OCI-LY7 (cell line): Measurements from ENCODE around the gene TFAP2A.

Experiments used
- CTCF ChIP-seq: fragments of 200-600 bp; sonication (generic); conservative IDR thresholded peaks from 2 replicates; pipeline ENCODE4 v1.5.1; 2014; ENCODE audit warnings: mild to moderate bottlenecking, antibody characterized with exemption, low read length, moderate library complexity, mixed read lengths
- EZH2phosphoT487 ChIP-seq: fragments of 200-600 bp; sonication (generic); IDR thresholded peaks from 2 replicates; pipeline ENCODE4 v1.6.1; 2018; ENCODE audit warnings: low read depth, borderline replicate concordance, mild to moderate bottlenecking, mixed run types, antibody characterized with exemption, low read length, moderate library complexity, mixed read lengths

GRCh38 chr6:10393544-10394225 lies 21.2 kb downstream of the TFAP2A start:
- TF ChIP-seq CTCF (no peak), EZH2phosphoT487 (no peak)
